ENCODE data around the gene SPPL2C. TPM values are rescaled to one million over a fixed set of nuclear protein-coding genes. Genes with fewer than 3 reads are reported as not detected.

SPPL2C gene
- total RNA-seq, 1 donor from 2014 or later, result not detected

GRCh38 chr17:45833920-45834319 lies 10.8 kb upstream of the SPPL2C start:
- no peak for DNase-seq

GRCh38 chr17:45834471-45835396 lies 9.9 kb upstream of the SPPL2C start:
- no peak for DNase-seq

DNA sequence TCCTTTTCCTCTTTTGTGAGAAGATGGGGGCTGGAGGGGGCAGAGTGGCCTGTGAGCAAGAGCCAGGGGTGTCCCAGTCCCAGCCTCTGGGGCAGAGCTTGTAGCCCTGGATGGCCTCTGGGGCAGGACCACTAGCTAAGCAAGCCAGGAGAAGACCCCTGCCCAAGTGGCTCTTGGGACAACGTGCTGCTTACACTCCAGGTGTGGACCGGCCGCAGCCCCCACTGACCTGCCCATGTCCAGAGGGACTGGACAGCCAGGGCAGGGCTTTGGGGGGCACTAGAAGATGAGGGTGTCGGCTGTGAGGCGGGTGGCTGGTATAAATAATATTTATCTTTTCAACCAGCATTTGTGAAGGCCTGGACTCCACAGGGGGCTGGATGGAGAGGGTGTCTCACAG lies 9.2 kb upstream of the SPPL2C start:
- DNase-seq, result no peak

DNA sequence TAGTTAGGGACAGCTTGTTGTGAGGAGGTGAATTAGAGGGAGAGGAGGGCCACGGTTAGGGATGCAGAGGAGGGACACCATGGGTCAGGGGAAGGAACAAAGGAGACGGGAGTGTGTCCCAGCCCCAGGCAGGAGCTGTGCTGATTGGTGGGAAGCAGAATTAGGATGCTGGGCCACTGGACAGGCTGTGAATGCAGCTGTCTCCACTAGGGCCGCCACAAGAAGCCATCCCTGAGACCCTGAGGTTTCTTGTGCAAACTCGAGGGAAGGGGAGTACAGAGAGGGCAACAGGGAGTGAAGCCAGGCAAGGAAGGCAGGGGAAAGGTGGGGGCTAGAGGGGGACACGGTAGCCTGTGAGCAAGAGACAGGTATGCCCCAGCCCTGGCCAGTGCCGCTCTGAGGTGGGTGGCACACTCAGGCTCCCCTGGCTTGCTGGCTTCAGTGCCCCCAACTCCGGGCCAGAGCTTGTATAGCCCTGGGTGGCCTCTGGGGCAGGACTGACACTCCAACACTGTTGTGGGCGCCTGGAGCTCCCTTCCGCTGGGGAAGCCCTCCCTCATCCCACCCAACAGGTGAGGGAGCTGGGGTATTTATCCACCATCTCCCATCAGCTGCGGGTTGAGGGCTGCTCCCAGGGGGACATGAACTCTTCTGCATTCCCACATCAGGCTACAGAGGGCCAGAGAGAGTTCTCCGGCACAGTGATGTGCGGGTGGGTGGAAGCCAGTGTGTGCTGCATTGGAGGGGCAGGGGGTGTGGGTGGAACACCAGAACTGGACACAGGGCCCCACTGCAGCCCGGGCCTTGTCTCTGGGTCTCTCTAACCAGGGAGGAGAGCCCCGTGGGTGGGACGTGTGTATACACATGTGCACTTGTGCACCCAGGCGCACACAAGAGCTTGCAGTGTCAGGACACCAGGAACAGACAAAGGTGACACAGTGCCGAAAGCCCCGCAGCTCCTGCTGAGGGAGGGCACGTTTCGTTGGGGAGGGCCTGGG lies 8.3 kb upstream of the SPPL2C start:
- DNase-seq, result no peak

- no peak for DNase-seq
Observed at GRCh38 chr17:45837187-45837586, 7.5 kb upstream of the SPPL2C start.

DNA sequence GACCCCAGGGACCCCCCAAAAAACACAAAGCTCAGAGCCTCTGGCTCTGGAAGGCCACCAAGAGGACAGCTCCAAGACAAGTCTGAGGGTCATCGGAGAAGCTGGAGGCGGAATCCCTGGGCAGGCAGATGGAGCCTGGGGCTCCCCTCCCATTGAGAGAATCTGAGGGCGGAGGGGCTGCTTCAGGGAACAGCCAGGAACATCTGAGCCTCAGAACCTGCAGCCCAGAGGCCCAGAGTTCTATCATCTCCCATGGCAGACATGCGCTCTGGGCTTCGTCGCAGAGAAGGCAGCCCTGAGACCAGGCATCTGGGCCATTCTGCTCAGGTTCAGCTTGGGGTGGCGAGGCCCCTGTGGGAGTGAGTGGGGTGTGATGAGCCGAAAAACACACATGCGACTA lies 7.1 kb upstream of the SPPL2C start:
- DNase-seq, result no peak

GRCh38 chr17:45838751-45839295 lies 5.9 kb upstream of the SPPL2C start:
- no peak for DNase-seq

DNA sequence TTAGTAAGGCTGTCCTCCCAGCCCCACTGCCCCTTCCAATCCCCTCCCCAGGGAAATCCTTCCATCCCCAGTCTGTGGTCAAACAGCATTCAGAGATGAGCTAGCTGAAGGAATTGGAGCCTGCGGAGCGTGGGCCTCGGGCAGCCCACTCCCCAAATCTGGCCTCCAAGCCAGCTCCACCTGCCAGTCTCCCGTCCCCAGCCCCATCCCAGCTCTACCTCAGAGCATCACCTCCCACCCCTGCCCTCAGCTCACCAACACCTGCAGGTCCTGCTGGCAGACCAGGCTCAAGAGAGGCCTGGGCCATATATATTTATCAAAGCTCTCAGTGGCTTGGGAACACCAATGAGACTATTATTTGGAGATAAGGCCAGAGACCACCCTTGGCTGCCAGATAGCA lies 5.2 kb upstream of the SPPL2C start:
- no peak for DNase-seq

GRCh38 chr17:45841186-45841585 lies 3.5 kb upstream of the SPPL2C start:
- no peak for DNase-seq

DNA sequence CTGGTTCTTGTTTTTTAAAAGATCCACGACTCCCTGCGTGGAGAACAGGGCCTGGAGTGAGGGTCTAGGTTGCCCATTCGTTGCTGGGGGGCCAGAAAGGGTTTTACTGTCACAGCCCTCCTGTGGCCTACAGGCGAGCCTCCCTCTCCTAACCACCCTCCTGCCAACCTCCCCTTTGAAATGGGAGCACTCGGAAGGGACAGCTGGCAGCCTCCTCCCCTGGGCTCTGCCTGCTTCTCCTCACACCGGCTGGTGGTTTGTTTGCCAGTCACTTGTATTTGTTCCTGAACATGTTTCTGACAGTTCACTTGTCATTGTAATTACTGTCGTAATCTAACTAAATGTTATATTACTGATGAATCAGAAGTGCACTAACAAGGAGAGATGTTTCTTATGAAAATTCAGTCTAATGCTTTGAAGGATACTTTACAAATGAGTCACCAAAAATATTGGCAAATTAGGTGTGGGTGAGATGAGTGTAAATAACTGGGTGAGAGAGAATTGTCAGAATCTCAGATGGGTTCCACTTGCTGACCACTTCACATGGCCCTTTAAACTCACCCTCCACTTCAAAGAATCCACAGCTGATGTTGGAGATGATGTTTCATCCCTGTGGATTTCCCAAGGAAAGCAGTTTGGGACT lies 2.7 kb upstream of the SPPL2C start:
- DNase-seq, result no peak

DNA sequence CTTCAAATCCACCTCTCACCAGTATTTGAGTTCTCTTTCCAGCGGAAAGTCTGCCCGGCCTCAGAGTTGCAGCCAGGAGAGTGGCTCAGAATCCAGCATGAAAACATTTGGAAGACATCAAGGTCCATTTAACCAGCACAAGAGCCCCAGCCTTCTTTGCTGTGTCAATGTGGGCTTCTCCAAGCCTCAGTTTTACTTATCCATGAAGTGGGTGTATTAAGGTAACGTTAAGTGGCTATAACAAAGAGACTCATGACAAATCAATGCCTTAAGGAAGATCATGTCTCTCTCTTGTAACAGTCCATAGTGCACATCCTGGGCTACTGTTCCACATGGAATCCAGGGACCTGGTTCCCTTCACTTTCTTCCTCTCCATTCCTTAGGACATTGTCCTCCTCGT lies 959 bp upstream of the SPPL2C start:
- no peak for DNase-seq

GRCh38 chr17:45845376-45846185 lies 900 bp downstream of the SPPL2C start:
- no peak for DNase-seq

GRCh38 chr17:45846223-45846622 lies 1.5 kb downstream of the SPPL2C start:
- DNase-seq, result no peak

GRCh38 chr17:45846646-45847045 lies 2.0 kb downstream of the SPPL2C start:
- no peak for DNase-seq

GRCh38 chr17:45847101-45847500 lies 2.4 kb downstream of the SPPL2C start:
- no peak for DNase-seq

DNA sequence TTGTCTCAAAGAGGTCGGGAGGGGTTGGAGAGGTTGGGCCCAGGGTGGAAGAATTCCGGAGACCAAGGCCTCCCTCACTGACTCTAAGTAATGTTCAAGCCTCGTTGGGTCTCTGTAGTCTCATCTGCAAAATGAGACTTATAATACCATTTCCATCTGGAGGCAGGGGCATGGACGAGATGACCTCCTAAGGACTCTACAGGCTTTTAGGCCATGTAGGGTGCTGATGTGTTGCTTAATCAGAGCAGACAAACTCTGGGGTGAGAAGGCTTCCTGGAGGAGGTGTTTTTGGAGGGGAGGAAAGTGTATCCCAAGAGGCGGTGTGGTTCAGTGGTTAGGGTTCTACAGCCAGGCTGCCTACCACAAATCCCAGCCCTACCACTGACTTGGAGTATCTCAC lies 3.1 kb downstream of the SPPL2C start:
- no peak for DNase-seq

DNA sequence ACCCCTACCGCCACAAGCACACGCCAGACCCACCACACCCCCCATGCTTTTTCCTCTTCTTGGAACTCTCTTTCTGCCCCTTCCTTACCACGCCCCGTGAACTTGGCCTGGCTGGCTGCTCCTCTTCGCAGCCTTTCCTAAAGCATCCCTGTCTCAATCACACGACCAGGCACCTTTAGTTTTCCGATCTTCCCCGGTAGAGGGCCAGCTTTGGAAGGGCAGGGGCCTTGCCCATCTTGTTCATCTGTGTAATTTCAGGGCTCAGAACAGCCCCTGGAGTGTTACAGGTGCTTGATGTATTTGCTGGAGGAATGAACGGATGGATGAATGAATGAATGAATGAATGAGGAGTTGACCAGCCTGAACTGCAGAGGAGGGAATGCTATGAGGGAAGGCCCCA lies 3.7 kb downstream of the SPPL2C start:
- no peak for DNase-seq

GRCh38 chr17:45848868-45849535 lies 4.3 kb downstream of the SPPL2C start:
- DNase-seq, result no peak

GRCh38 chr17:45849536-45849990 lies 4.9 kb downstream of the SPPL2C start:
- no peak for DNase-seq

GRCh38 chr17:45850011-45850410 lies 5.3 kb downstream of the SPPL2C start:
- no peak for DNase-seq

DNA sequence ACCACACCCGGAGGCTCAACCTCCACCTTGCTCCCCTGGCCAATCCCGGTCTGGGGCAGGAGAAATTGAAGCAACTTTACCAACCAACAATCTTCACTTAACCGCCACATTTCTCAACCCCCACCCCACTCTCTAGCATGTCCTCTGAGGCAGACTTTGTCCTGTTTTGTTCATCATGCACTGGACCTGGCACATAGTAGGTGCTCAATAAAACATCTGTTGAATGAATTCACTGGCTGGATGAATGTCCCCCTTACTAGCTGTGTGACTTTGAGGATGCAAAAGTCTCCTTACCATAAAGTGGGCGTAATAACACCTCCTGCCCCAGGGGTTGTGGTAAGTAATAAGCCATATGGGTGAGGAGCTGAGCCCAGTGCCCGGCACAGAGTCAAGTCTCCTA lies 5.8 kb downstream of the SPPL2C start:
- DNase-seq, result no peak
